Cerebellar nuclear complex (tissue), 1 donor: ENCODE data around the gene KRTAP5-7.

Experiments
- DNase-seq, 2 experiments: peaks; one replicate each; lab custom pipeline; 2025; lab: John Stamatoyannopoulos, UW

Gene KRTAP5-7

GRCh38 chr11:71495286-71496230 lies 31.5 kb upstream of the KRTAP5-7 start:
- DNase-seq: no peak

- no peak for DNase-seq
These were observed 30.6 kb upstream of the KRTAP5-7 start for GRCh38 chr11:71496421-71496820.

- DNase-seq: no peak
These were observed 29.0 kb upstream of the KRTAP5-7 start for GRCh38 chr11:71498091-71498490.

GRCh38 chr11:71499125-71499524 lies 27.9 kb upstream of the KRTAP5-7 start:
- no peak for DNase-seq

- no peak for DNase-seq
These were observed 27.5 kb upstream of the KRTAP5-7 start for GRCh38 chr11:71499546-71499945.

- no peak for DNase-seq
These were observed 26.5 kb upstream of the KRTAP5-7 start for GRCh38 chr11:71500601-71501021.

GRCh38 chr11:71501071-71501985 lies 25.7 kb upstream of the KRTAP5-7 start:
- no peak for DNase-seq

- no peak for DNase-seq
These were observed 25.0 kb upstream of the KRTAP5-7 start for GRCh38 chr11:71502026-71502425.

GRCh38 chr11:71502871-71503435 lies 24.1 kb upstream of the KRTAP5-7 start:
- no peak for DNase-seq

- DNase-seq: no peak
These were observed 22.5 kb upstream of the KRTAP5-7 start for GRCh38 chr11:71504531-71504930.

- DNase-seq: no peak
These were observed 22.1 kb upstream of the KRTAP5-7 start for GRCh38 chr11:71505001-71505400.

GRCh38 chr11:71505781-71506180 lies 21.3 kb upstream of the KRTAP5-7 start:
- DNase-seq: no peak

- no peak for DNase-seq
These were observed 20.0 kb upstream of the KRTAP5-7 start for GRCh38 chr11:71507102-71507501.

- DNase-seq: no peak
These were observed 8.3 kb upstream of the KRTAP5-7 start for GRCh38 chr11:71518506-71519471.

- no peak for DNase-seq
These were observed 7.5 kb upstream of the KRTAP5-7 start for GRCh38 chr11:71519546-71519945.

GRCh38 chr11:71525188-71525937 lies 1.7 kb upstream of the KRTAP5-7 start:
- no peak for DNase-seq

- DNase-seq: no peak
These were observed 1.1 kb upstream of the KRTAP5-7 start for GRCh38 chr11:71525938-71526495.

GRCh38 chr11:71527576-71528210 lies 626 bp downstream of the KRTAP5-7 start:
- no peak for DNase-seq

- no peak for DNase-seq
These were observed 3.5 kb downstream of the KRTAP5-7 start for GRCh38 chr11:71530602-71531001.
